SW 1271 (cell line): ENCODE data around the gene NRF1.
"Not testable (repeated sequence)": the region's sequence is repeated elsewhere in the genome, so short reads cannot be mapped to it uniquely, and the experiment has no call there.

Source experiments
- DNase-seq, 2 experiments: peaks; one replicate each; lab custom pipeline; 2025; lab: John Stamatoyannopoulos, UW

NRF1 gene

DNA sequence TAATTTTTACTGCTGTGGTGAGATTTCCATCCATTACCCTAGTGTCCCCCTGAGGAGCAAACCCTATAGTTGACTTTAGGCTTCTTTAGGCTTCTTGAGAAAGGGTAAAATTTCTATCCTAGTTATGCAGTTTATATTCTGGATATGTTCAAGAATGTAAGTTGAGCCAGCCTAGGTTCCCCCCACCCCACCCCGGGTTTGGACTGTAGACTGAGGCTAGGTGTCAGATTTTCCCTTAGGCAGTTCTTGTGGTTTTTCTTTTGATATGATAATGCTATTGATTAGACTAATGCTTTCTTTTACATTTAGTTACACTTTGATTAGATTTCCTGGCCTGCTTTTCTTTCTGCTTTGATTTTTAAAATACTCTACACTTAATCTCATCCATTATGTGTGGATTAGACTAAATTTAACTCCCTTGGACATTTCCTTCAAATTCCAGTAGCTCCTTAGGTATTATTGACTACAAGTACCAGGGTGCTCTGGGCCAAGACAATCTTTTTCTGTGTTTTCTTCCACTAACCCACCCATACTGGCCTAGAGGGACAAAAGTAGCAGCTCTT, 37.7 kb downstream of the NRF1 start:
- DNase-seq = no peak

- no peak for DNase-seq
Measured at GRCh38 chr7:129650056-129650758, 38.7 kb downstream of the NRF1 start.

- DNase-seq = no peak
Measured at GRCh38 chr7:129652914-129653313, 41.4 kb downstream of the NRF1 start.

- DNase-seq = no peak
Measured at GRCh38 chr7:129655811-129656210, 44.3 kb downstream of the NRF1 start.

DNA sequence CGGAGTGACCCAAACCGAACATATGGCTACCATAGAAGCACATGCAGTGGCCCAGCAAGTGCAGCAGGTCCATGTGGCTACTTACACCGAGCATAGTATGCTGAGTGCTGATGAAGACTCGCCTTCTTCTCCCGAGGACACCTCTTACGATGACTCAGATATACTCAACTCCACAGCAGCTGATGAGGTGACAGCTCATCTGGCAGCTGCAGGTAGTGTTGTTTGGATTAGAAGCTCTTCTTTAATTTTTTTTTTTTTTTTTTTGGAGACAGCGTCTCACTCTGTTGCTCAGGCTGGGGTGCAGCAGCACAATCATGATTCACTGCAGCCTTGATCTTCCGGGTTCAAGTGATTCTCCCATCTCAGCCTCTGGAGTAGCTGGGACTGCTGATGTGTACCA, 45.8 kb downstream of the NRF1 start:
- no peak for DNase-seq

DNA sequence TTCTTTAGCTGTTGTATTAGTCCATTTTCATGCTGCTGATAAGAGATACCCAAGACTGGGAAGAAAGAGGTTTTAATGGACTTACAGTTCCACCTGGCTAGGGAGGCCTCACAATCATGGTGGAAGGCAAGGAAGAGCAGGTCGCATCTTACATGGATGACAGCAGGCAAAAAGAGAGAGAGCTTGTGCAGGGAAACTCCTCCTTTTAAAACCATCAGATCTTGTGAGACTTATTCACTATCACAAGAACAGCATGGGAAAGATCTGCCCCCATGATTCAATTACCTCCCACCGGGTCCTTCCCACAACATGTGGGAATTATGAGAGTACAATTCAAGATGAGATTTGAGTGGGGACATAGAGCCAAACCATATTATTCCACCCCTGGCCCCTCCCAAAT, 48.4 kb downstream of the NRF1 start:
- DNase-seq = not testable (repeated sequence)

GRCh38 chr7:129661645-129662182, 50.2 kb downstream of the NRF1 start:
- no peak for DNase-seq

DNA sequence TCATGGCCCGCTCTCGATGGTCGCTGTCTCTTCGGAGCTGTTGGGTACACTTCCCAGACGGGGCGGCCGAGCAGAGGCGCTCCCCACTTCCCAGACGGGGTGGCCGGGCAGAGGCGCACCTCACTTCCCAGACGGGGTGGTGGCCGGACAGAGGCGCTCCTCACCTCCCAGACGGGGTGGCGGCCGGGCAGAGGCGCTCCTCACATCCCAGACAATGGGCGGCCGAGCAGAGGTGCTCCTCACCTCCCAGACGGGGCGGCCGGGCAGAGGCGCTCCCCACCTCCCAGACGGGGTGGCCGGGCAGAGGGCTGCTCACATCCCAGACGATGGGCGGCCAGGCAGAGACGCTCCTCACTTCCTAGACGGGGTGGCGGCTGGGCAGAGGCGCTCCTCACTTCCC, 51.7 kb downstream of the NRF1 start:
- not testable (repeated sequence) for DNase-seq

DNA sequence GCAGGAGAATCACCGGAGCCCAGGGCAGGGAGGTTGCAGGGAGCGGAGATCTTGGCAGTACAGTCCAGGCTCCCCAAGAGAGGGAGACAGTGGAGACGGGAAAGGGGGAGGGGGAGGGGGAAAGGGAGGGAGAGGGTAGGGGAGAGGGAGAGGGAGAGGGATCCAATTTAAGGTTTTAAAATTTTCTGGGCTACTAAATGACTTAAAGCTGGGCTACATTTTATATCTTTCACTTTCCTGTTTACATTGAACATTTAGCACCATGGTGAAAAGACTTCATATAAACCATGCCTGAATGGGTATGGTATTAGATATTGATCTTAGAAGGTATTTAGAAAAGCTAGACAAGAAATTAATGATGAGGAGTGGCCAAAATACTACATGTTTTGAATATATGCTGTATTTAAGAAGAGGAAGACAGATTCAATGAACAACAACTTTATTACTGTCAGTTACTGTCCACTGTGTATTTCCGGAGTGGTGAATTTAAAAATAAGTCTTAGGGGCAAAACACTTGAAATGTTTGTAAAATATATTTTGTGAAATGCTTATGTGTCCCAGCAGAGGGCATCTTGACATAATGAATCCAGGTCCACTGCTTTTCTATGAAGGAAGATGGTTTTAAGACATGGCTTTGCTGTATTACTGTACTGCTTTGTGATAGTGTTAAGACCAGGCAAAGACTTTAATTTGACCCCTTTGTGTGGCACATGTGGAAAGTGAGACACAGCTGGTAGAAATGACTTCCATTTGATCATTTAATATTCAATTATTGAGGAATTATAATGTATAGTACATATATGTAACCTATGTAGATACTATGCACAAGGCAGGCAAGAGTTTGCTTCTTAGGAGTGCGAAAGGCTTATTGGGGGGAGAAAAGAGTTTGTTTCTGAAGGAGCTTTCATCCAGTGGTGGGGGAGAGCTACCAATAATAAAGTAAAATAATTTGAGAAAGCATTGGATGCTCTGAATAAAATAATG, 52.8 kb downstream of the NRF1 start:
- peak; percentile 26 to 54 for DNase-seq

GRCh38 chr7:129665013-129665401, 53.5 kb downstream of the NRF1 start:
- peak; percentile 50 to 84 for DNase-seq

- DNase-seq = no peak
Measured at GRCh38 chr7:129667116-129667515, 55.6 kb downstream of the NRF1 start.

DNA sequence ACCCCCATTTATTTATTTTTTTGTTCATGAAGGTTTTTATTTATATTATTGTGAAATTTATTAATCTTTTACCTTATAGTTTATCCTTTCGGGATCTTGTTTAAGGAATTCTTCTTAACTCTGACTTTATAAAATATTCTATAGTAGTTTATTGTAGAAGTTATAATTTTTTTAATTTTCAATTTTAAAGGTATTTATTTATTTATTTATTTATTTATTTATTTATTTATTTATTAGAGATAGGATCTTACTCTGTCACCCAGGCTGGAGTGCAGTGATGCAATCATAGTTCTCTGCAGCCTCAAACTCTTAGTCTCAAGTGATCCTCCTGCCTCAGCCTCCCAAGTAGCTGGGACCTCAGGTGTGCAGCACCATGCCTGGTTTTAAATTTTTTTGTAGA, 56.0 kb downstream of the NRF1 start:
- DNase-seq = no peak

DNA sequence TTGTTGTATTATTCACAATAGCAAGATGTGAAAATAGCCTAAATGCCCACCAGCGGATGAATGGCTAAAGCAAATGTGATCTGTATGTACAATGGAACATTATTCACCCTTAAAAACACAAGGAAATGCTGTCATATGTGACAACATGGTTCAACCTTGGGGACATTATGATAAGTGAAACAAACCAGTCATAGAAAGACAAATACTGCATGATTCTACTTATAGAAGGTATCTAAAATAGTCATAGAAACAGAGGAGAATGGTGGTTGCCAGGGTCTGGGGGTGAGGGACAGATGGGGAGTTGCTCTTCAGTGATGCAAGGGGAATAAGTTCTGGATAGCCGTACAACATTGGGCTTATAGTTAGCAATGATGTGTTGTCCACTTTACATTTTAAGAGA, 58.4 kb downstream of the NRF1 start:
- DNase-seq = no peak

- no peak for DNase-seq
Measured at GRCh38 chr7:129670656-129671055, 59.1 kb downstream of the NRF1 start.

DNA sequence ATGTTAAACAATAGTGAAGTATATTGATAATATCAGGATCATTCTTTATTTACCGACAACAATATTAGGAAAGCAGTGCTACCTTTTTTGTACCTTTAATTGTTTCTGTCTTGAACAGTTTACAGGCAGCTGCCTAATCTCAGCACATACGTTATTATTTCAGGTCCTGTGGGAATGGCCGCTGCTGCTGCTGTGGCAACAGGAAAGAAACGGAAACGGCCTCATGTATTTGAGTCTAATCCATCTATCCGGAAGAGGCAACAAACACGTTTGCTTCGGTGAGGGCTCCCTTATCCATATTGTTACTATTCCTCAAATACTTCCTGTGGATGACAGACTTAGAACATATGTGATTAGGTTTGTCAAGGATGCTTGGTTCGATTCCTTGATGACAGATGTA, 59.7 kb downstream of the NRF1 start:
- no peak for DNase-seq

- DNase-seq = not testable (repeated sequence)
Measured at GRCh38 chr7:129674475-129674874, 63.0 kb downstream of the NRF1 start.

GRCh38 chr7:129675521-129675920, 64.0 kb downstream of the NRF1 start:
- no peak for DNase-seq

DNA sequence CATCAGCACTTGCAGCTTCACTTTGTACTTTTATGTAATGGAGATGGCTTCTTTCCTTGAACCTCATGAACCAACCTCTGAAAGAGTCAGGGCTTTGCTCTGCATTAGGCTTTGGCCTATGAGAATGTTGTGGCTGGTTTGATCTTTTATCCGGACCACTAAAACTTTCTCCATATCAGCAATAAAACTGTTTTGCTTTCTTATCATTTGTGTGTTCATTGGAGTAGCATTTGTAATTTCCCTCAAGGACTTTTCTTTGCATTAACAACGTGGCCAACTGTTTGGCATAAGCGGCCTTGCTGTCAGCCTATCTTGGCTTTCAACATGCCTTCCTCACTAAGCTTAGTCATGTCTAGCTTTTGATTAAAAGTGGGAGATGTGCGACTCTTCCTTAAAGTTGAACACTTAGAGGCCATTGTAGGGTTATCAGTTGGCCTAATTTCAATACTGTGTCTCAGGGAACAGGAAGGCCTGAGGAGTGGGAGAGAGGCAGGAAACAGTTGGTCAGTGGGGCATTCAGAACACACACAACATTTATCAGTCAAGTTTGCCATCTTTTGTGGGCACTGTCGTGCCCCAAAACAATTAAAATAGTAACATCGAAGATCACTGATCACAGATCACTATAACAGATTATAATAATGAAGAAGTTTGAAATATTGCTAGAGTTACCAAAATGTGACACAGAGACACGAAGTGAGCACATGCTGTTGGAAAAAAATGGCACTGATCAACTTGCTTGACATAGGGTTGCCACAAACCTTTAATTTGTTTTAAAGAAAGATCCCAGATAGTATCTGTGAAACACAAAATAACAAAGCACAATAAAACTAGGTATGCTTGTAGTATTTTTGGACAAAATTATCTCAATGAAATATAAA, 64.7 kb downstream of the NRF1 start:
- no peak for DNase-seq

- DNase-seq = no peak
Measured at GRCh38 chr7:129677796-129678195, 66.3 kb downstream of the NRF1 start.

GRCh38 chr7:129678606-129679005, 67.1 kb downstream of the NRF1 start:
- no peak for DNase-seq

GRCh38 chr7:129680400-129680799, 68.9 kb downstream of the NRF1 start:
- DNase-seq = no peak

GRCh38 chr7:129684777-129685176, 73.3 kb downstream of the NRF1 start:
- no peak for DNase-seq
